Thyroid gland (tissue), 4 donors: Measurements from ENCODE around the gene OBSL1. TPM values are rescaled to one million over a fixed set of nuclear protein-coding genes. Genes with fewer than 3 reads are reported as not detected.
A peak's percentile ranks its signal among the peaks of the same experiment; 100 is the strongest.

Experiments
- DNase-seq, 2 donors: peaks; one replicate each; pipeline ENCODE4 v3.0.0-alpha.2; 2019
- H3K27ac ChIP-seq, 3 donors: fragments of 200-600 bp; sonication (generic); 1 replicate in 2 of 3; 2 replicates in 1 of 3; pipeline ENCODE4 v1.5.1; 2016 to 2019; ENCODE audit warnings: mild to moderate bottlenecking in 1 of 3, moderate library complexity in 1 of 3
- H3K27me3 ChIP-seq: fragments of 200-600 bp; sonication (generic); one replicate; pipeline ENCODE4 v1.5.1; 2019
- H3K36me3 ChIP-seq, 2 donors: fragments of 200-600 bp; sonication (generic); one replicate each; pipeline ENCODE4 v1.5.1; 2016 to 2019
- H3K4me1 ChIP-seq, 2 donors: fragments of 200-600 bp; sonication (generic); one replicate each; pipeline ENCODE4 v1.5.1; 2017 to 2019
- H3K4me3 ChIP-seq, 3 donors: fragments of 200-600 bp; sonication (generic); replicated peaks in 1 of 3; 1 replicate in 2 of 3; 2 replicates in 1 of 3; pipeline ENCODE4 v1.5.1; 2016; ENCODE audit warnings: mild to moderate bottlenecking in 1 of 3
- H3K9me3 ChIP-seq: fragments of 200-600 bp; sonication (generic); one replicate; pipeline ENCODE4 v1.5.1; 2017
- POLR2A ChIP-seq, 2 donors: fragments of 450-650 bp; IDR thresholded peaks; one replicate each; pipeline ENCODE4 v1.6.1; 2017; ENCODE audit warnings: antibody characterized with exemption in 2 of 2, mild to moderate bottlenecking in 2 of 2, moderate library complexity in 1 of 2
- WGBS, 2 donors: methylation state at CpG; one replicate each; pipeline ENCODE4 v1.1.5; 2017; 5-methylcytosine and 5-hydroxymethylcytosine counted together
- intact Hi-C: fragments of 100-400 bp; cut with DNase I; formaldehyde crosslinking; loops from one replicate; pipeline ENCODE4 v1.15.1; 2023
- total RNA-seq, 4 donors: library from RNA; depleted of rRNA; stranded (reverse); fragments of >200 nt; gene quantifications; one replicate each; pipeline ENCODE4 v1.2.3, GENCODE V29; 2016
- TF ChIP-seq, protein P1 (sequence below), 6 experiments: fragments of 200-600 bp in 3 of 6; fragments of 450-650 bp in 3 of 6; sonication (generic) in 3 of 6; IDR thresholded peaks; one replicate each; pipeline ENCODE4 v1.5.1; 2016 to 2019; ENCODE audit warnings: antibody characterized with exemption in 6 of 6, mild to moderate bottlenecking in 2 of 6, inconsistent platforms in 1 of 6, moderate library complexity in 1 of 6

OBSL1 gene
- total RNA-seq, 4 donors from 2014 or later, result 142 to 200 (median 170) TPM

DNA sequence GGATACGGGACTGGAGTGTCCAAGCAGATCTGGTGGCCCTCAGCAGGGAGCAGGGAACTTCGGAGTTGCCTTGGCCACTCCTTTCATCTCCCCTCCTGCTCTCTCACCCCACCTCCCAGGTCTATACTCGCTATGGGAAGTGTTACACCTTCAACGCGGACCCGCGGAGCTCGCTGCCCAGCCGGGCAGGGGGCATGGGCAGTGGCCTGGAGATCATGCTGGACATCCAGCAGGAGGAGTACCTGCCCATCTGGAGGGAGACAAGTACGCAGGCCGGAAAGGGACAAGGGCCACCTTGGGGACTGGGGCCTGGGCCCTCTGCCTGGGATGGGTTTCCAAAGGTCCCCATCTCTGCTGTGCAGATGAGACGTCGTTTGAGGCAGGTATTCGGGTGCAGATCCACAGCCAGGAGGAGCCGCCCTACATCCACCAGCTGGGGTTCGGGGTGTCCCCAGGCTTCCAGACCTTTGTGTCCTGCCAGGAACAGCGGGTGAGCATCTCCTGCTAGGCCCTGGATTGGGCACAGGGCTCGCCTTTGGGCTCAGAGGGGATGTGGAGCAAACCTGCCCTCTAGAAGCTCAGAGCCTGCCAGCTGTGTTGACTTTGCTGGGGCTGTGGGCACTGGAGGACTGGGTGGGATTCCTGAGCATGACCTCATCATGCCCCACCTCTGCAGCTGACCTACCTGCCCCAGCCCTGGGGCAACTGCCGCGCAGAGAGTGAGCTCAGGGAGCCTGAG, 39.5 kb downstream of the OBSL1 start:
- TF ChIP-seq POLR2A (IDR thresholded peaks at IDR 0.05), result no peak
- TF ChIP-seq, protein P1, sequence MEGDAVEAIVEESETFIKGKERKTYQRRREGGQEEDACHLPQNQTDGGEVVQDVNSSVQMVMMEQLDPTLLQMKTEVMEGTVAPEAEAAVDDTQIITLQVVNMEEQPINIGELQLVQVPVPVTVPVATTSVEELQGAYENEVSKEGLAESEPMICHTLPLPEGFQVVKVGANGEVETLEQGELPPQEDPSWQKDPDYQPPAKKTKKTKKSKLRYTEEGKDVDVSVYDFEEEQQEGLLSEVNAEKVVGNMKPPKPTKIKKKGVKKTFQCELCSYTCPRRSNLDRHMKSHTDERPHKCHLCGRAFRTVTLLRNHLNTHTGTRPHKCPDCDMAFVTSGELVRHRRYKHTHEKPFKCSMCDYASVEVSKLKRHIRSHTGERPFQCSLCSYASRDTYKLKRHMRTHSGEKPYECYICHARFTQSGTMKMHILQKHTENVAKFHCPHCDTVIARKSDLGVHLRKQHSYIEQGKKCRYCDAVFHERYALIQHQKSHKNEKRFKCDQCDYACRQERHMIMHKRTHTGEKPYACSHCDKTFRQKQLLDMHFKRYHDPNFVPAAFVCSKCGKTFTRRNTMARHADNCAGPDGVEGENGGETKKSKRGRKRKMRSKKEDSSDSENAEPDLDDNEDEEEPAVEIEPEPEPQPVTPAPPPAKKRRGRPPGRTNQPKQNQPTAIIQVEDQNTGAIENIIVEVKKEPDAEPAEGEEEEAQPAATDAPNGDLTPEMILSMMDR (IDR thresholded peaks at IDR 0.05), result no peak
- no peak overlapping the region for H3K4me3 ChIP-seq
- no peaks in the 10 kb centered on the region for H3K9me3 ChIP-seq
- intact Hi-C loops, result loop anchor here (2.0 to 5.0 kb wide), 2 partner anchors 75 to 131 kb away; no protein-coding TSS in a partner anchor
- WGBS, 2 donors, result 66 to 77% methylated on average over 16 to 17 of the region's 20 CpGs
- no peaks in the 10 kb centered on the region for H3K36me3 ChIP-seq
- H3K27me3 ChIP-seq, result no peaks in the 10 kb centered on the region
- H3K4me1 ChIP-seq, result no peaks in the 10 kb centered on the region
- DNase-seq, result no peak
- H3K27ac ChIP-seq, result no peak overlapping the region

DNA sequence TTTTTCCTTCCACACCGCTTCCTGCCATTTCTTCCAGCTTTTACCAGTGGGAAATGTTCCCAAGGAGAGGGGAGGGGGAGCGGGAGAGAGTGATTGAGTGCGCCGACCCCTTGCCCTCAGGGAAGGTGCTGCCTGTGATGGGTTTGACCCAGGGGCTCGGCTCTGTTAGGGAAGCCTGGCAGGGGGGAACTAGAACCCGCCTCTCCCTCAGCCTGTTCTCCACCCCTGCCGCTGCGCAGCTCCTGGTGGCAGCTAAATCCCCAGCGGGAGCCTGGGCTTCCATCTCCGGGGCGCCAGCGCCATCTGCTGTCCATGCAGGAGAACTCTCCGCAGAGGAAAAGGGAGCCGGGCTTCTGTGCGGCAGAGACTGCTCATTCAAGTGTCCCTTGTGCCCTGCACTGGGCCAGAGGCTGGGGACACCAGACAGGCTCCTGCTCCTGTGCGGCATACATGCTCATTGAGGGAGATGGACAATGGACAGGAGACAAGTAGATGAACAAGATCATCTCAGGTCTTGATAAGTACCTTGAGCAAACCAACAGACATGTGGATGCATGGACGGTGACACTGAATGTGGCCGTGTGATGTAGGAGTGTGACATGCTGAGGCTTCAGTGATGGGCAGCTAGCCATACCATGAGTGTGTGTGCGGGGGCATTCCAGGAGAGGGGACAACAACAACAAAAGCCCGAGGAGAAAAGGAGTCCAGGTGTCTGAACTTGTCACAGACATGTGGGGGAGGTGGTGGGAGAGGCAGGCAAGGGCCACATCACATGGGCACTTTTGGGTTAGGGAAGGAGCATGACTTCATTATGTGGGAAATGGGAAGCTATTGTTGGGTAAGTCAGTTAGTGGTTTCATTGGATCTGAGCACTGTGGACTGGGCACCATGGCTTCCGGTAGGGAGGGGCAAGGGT, 41.0 kb downstream of the OBSL1 start:
- no peaks in the 10 kb centered on the region for H3K36me3 ChIP-seq
- H3K27ac ChIP-seq, result no peak overlapping the region
- intact Hi-C loops, result loop anchor here (2.0 to 5.0 kb wide), 2 partner anchors 73 to 130 kb away; no protein-coding TSS in a partner anchor
- WGBS, 2 donors, result 16 to 22% methylated on average over 14 to 21 of the region's 21 CpGs
- peak; percentile 72 to 84 for DNase-seq
- TF ChIP-seq, protein P1 (IDR thresholded peaks at IDR 0.05), result peak; percentile 86 to 99 (median 97)
- TF ChIP-seq POLR2A (IDR thresholded peaks at IDR 0.05), result no peak
- no peak overlapping the region for H3K4me3 ChIP-seq
- no peaks in the 10 kb centered on the region for H3K4me1 ChIP-seq
- H3K27me3 ChIP-seq, result no peaks in the 10 kb centered on the region
- H3K9me3 ChIP-seq, result no peaks in the 10 kb centered on the region

DNA sequence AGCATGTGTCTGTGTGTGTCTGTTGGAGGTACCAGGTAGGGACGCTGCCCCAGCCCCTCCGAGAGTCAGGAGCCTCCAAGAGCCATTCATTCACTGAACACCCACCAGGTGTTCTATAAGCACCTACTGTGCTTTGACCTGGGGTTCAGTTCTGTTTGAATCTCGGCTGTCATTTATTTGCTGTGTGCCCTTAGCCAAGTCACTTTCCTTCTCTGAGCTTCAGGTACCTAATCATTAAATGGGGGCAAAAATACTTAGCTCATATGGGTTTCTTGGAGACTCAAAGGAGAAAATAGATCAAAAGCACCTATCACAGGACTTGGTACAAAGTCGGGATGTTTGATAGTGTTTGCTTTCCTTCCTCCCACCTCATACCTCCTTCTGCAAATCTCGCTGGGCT, 43.9 kb downstream of the OBSL1 start:
- intact Hi-C loops, result loop anchor here (5.0 kb wide), 2 partner anchors 35 to 50 kb away; no protein-coding TSS in a partner anchor
- no peak for DNase-seq
- WGBS, 2 donors, result 63 to 69% methylated on average over 5 of the region's 5 CpGs
- no peak for TF ChIP-seq POLR2A (IDR thresholded peaks at IDR 0.05)
- TF ChIP-seq, protein P1 (IDR thresholded peaks at IDR 0.05), result no peak
- Histone ChIP-seq H3K27me3 (peaks cover 15% of the 10 kb centered on the region), H3K4me3 (no peak overlapping the region), H3K9me3 (no peaks in the 10 kb centered on the region), H3K27ac (no peak overlapping the region), H3K4me1 (peaks cover 7 to 9% of the 10 kb centered on the region in 2 donors), H3K36me3 (no peaks in the 10 kb centered on the region)

DNA sequence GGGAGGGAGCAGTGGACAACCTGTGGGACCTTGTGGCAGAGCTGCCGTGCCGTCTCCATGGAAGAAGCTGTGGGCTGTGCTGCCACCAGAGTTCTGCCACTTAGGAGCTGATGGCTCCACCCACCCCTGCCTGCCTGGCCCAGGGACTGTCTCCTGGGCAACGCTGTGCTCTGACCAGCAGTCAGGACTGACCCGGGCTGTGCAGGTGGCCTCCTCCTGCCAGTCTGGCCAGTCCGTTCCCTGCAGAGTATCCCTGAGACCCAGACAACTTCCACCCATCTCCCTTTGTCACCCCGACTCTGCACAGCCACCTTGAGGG, 44.3 kb downstream of the OBSL1 start:
- no peaks in the 10 kb centered on the region for H3K9me3 ChIP-seq
- no peak overlapping the region for H3K27ac ChIP-seq
- no peak overlapping the region for H3K4me3 ChIP-seq
- peaks cover 10 to 12% of the 10 kb centered on the region in 2 donors for H3K4me1 ChIP-seq
- intact Hi-C loops, result loop anchor here (5.0 kb wide), 2 partner anchors 35 to 50 kb away; no protein-coding TSS in a partner anchor
- DNase-seq, result peak; percentile 59 to 67
- H3K36me3 ChIP-seq, result no peaks in the 10 kb centered on the region
- peaks cover 18% of the 10 kb centered on the region for H3K27me3 ChIP-seq
- 21 to 25% methylated on average over 4 to 6 of the region's 6 CpGs for WGBS, 2 donors
- no peak for TF ChIP-seq POLR2A (IDR thresholded peaks at IDR 0.05)
- TF ChIP-seq, protein P1 (IDR thresholded peaks at IDR 0.05), result no peak
